Activated CD8-positive, alpha-beta T cell treated with anti-CD3 and anti-CD28 coated beads for 36 hours (primary cell): ENCODE results near the gene TCTN1. TPM values are rescaled to one million over a fixed set of nuclear protein-coding genes. Genes with fewer than 3 reads are reported as not detected.
A peak's percentile ranks its signal among the peaks of the same experiment; 100 is the strongest.

ENCODE experiments used
- ATAC-seq: fragments of 200-7000 bp; cut with Tn5 transposase; one replicate; pipeline ENCODE4 v1.10.0; 2021; ENCODE audit warnings: mild to moderate bottlenecking, moderate library complexity
- CTCF ChIA-PET: fragments of 350-600 bp; sonication (Branson Sonifier 250); formaldehyde crosslinking; loops from one replicate; lab custom pipeline; 2021; ENCODE audit warnings: antibody characterized with exemption; lab: Charles Lee
- POLR2A ChIA-PET: fragments of 350-600 bp; sonication (Branson Sonifier 250); formaldehyde crosslinking; loops from one replicate; lab custom pipeline; 2021; ENCODE audit warnings: antibody characterized with exemption; lab: Charles Lee
- DNase-seq: peaks from one replicate; pipeline ENCODE4 v3.0.0-alpha.2; 2020
- H3K27ac Mint-ChIP-seq: one replicate; pipeline ENCODE4 v1.8.0; 2021; ENCODE audit warnings: mild to moderate bottlenecking, mixed read lengths
- H3K27me3 Mint-ChIP-seq: one replicate; pipeline ENCODE4 v1.8.0; 2021; ENCODE audit warnings: mixed read lengths
- H3K36me3 Mint-ChIP-seq: one replicate; pipeline ENCODE4 v1.8.0; 2021; ENCODE audit warnings: low read depth, mixed read lengths
- H3K4me1 Mint-ChIP-seq: one replicate; pipeline ENCODE4 v1.8.0; 2021; ENCODE audit warnings: low read depth, mixed read lengths
- H3K4me3 Mint-ChIP-seq: one replicate; pipeline ENCODE4 v1.8.0; 2021; ENCODE audit warnings: mild to moderate bottlenecking, moderate library complexity, mixed read lengths
- H3K9me3 Mint-ChIP-seq: one replicate; pipeline ENCODE4 v1.8.0; 2021; ENCODE audit warnings: mixed read lengths
- intact Hi-C: fragments of 100-400 bp; cut with micrococcal nuclease; formaldehyde crosslinking; loops from one replicate; pipeline ENCODE4 v1.10.0; 2022
- total RNA-seq, 2 experiments: library from RNA; stranded (reverse); gene quantifications; one replicate each; pipeline ENCODE4 v1.2.3, GENCODE V29; 2021
- TF ChIP-seq, protein P1 (sequence below): fragments of 200-600 bp; IDR thresholded peaks from one replicate; pipeline ENCODE4 v1.8.0; 2022; ENCODE audit warnings: antibody characterized with exemption, mild to moderate bottlenecking

TCTN1 gene
- total RNA-seq, 2 experiments from 2014 or later = 7.9 to 8.6 TPM

DNA sequence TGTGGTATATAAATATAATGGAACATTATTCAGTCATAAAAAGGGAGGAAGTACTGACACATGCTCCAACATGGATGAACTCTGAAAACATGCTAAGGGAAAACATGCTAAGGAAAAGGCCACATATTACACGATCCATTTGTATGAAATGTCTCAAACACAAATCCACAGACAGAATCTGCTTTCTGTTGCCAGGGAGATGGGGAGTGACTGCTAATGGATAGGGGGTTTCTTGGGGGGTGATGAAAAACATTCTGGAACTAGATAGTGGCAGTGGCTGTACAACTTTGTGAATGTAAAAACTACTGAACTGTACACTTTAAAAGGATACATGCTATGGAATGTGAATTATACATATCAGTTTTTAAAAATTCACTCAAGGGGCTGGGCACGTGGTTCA is 37.4 kb upstream of the TCTN1 start:
- Mint-ChIP-seq H3K4me3 (peak overlapping the region; percentile 54), H3K27me3 (no peaks in the 10 kb centered on the region), H3K9me3 (peaks cover 4% of the 10 kb centered on the region), H3K36me3 (peaks cover 39% of the 10 kb centered on the region), H3K4me1 (peaks cover 73% of the 10 kb centered on the region), H3K27ac (peak overlapping the region; percentile 96)
- TF ChIP-seq, protein P1, sequence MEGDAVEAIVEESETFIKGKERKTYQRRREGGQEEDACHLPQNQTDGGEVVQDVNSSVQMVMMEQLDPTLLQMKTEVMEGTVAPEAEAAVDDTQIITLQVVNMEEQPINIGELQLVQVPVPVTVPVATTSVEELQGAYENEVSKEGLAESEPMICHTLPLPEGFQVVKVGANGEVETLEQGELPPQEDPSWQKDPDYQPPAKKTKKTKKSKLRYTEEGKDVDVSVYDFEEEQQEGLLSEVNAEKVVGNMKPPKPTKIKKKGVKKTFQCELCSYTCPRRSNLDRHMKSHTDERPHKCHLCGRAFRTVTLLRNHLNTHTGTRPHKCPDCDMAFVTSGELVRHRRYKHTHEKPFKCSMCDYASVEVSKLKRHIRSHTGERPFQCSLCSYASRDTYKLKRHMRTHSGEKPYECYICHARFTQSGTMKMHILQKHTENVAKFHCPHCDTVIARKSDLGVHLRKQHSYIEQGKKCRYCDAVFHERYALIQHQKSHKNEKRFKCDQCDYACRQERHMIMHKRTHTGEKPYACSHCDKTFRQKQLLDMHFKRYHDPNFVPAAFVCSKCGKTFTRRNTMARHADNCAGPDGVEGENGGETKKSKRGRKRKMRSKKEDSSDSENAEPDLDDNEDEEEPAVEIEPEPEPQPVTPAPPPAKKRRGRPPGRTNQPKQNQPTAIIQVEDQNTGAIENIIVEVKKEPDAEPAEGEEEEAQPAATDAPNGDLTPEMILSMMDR = no peak
- no peak for DNase-seq
- CTCF ChIA-PET = interaction anchor here (1.3 to 3.3 kb wide), 3 partner anchors 9 to 26 kb away, joined by 3 to 24 read pairs (median 13); no protein-coding TSS in a partner anchor
- POLR2A ChIA-PET = interaction anchor here (7.7 kb wide), 1 partner anchor 13 kb away, joined by 79 read pairs; no protein-coding TSS in a partner anchor
- ATAC-seq = no peak
- intact Hi-C loops = no loop called here

DNA sequence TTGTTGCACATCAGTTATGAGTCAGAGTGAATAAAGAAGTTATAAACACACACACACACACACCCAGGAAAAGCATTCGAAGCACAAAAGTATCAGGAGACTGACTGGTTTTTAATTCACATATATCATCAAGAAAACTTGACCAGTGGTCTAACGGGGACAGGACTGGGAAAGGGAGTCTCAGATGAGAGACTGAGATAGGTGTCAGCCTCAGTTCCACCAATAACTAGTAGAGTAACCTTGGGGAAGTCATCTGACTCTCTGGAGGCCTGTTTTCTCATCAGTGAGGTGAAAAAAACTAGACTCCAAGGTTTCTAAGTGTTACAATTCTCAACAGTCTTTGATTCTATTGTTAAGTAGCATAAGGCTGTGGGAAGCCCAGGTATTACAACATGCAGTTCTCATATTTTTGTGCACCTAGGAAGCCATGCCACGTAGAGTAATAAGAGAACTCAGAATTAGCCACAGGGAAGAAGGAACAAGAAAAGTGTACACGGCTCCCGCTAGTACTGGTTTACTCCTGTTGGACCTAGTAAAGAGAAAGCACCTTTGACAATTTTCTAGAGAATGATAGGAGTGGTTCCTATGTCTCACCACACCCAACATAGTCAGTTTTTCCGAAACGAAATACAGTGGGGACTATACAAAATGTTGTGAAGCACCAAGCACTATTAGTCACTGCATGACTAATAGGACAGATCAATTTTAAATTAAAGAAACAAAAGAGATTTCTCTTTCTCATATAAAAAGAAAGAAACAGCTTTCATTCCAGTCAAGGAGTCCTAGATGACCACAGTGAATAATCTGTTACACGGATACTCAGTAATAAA is 35.9 kb upstream of the TCTN1 start:
- Mint-ChIP-seq H3K27me3 (no peaks in the 10 kb centered on the region), H3K9me3 (no peaks in the 10 kb centered on the region), H3K27ac (peak overlapping the region; percentile 96), H3K4me3 (peak overlapping the region; percentile 92), H3K4me1 (peaks cover 66% of the 10 kb centered on the region), H3K36me3 (peaks cover 36% of the 10 kb centered on the region)
- CTCF ChIA-PET = interaction anchor here (1.0 to 1.5 kb wide), 4 partner anchors 10 to 147 kb away, joined by 3 to 5 read pairs (median 3); no protein-coding TSS in a partner anchor
- intact Hi-C loops = loop anchor here (2.0 kb wide), 1 partner anchor 15 kb away; no protein-coding TSS in a partner anchor
- POLR2A ChIA-PET = interaction anchor here (1.0 to 7.7 kb wide), 6 partner anchors 14 to 109 kb away, joined by 3 to 79 read pairs (median 7); partner anchors contain the start of genes FAM216A and GPN3
- peak; percentile 72 for DNase-seq
- TF ChIP-seq, protein P1 = no peak
- peak; percentile 60 for ATAC-seq

DNA sequence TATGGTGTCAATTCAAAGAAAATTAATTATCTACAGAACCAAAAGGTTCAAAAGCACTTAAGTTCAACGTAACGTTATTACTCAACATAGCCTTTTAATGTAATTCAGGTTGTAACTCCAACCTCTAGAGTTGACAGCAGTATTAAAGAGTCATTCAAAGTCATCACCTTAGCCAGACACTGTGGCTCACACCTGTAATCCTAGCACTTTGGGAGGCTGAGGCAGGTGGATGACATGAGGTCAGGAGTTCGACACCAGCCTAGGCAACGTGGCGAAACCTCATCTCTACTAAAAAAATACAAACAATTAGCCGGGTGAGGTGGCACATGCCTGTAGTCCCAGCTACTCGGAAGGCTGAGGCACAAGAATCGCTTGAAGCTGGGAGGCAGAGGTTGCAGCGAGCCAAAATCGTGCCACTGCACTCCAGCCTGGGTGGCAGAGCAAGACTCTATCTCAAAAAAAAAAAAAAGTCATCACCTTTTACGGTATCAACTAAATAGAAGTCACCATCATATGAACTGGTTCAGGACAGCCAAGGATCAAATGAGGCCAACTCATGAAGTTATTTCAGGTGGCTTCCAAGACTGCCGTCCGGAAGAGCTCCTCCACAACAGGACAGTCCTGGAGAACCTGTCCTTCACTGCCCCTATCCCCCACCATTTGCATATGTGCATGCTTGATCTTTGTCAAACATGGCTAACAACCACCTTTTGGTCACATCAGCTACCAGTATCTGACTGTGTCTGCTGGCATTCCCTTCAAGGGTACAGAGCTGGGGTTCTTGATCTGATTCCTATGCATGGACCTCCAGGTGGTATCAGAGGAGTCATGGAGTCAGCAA is 35.0 kb upstream of the TCTN1 start:
- intact Hi-C loops = loop anchor here (2.0 kb wide), 1 partner anchor 16 kb away; no protein-coding TSS in a partner anchor
- Mint-ChIP-seq H3K27ac (peak overlapping the region; percentile 96), H3K4me1 (peaks cover 67% of the 10 kb centered on the region), H3K4me3 (peak overlapping the region; percentile 92), H3K36me3 (peaks cover 33% of the 10 kb centered on the region), H3K9me3 (no peaks in the 10 kb centered on the region), H3K27me3 (no peaks in the 10 kb centered on the region)
- ATAC-seq (peak; percentile 29), DNase-seq (peak; percentile 56)
- CTCF ChIA-PET = interaction anchor here (1.0 to 1.8 kb wide), 6 partner anchors 11 to 128 kb away, joined by 3 to 4 read pairs (median 3); no protein-coding TSS in a partner anchor
- TF ChIP-seq, protein P1 = no peak
- POLR2A ChIA-PET = interaction anchor here (0.7 to 7.7 kb wide), 12 partner anchors 13 to 1263 kb away, joined by 3 to 79 read pairs (median 4); partner anchors contain the start of genes ANAPC7, FAM216A, GPN3 and MAPKAPK5

DNA sequence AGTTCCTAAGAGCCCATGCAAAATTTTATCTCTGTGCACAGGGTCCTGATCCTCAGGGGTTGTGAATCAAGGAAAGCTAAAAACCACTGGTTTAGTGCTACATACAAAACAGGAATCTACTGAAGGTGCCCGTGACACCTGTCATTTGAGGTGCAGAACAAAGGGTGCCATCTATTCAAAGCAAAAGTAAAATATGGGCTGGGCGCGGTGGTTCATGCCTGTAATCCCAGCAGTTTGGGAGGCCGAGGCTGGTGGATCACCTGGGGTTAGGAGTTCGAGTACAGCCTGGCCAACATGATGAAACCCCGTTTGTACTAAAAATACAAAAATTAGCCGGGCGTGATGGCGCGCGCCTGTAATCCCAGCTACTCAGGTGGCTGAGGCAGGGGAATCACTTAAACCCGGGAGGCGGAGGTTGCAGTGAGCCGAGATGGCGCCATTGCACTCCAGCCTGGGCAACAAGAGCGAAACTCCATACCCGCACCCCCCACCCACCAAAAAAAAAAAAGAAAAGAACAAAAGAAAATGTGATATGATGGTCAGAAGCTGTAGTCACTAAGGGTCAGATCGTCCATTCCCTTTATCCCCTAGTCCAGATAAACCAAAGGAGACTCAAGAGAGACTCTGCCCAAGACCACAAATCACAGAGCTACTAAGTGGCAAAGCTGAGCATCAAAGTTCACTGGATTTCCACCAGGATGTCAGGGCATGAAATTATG is 34.2 kb upstream of the TCTN1 start:
- TF ChIP-seq, protein P1 = no peak
- intact Hi-C loops = loop anchor here (2.0 kb wide), 1 partner anchor 17 kb away; no protein-coding TSS in a partner anchor
- peaks cover 70% of the 10 kb centered on the region for H3K4me1 Mint-ChIP-seq
- peak overlapping the region; percentile 92 for H3K4me3 Mint-ChIP-seq
- no peaks in the 10 kb centered on the region for H3K9me3 Mint-ChIP-seq
- no peaks in the 10 kb centered on the region for H3K27me3 Mint-ChIP-seq
- peaks cover 33% of the 10 kb centered on the region for H3K36me3 Mint-ChIP-seq
- ChIA-PET POLR2A (interaction anchor here (0.7 to 7.7 kb wide), 15 partner anchors 12 to 1262 kb away, joined by 3 to 79 read pairs (median 4); partner anchors contain the start of genes ANAPC7, ARPC3, FAM216A and GPN3), CTCF (interaction anchor here (1.2 to 1.8 kb wide), 5 partner anchors 12 to 129 kb away, joined by 3 to 4 read pairs (median 3); no protein-coding TSS in a partner anchor)
- ATAC-seq (no peak), DNase-seq (peak; percentile 41)
- H3K27ac Mint-ChIP-seq = peak overlapping the region; percentile 96
